Mesenchymal stem cell (in vitro differentiated cells and primary cell): ENCODE data around the gene LMBR1.
"Not testable (repeated sequence)": the region's sequence is repeated elsewhere in the genome, so short reads cannot be mapped to it uniquely, and the experiment has no call there.

Experiments used
- DNase-seq: peaks from one replicate; pipeline ENCODE4 v3.0.0-alpha.2; 2013
- H2AFZ ChIP-seq: one replicate; pipeline ENCODE4 v1.6.1; 2013; ENCODE audit warnings: low read depth, mild to moderate bottlenecking, control low read depth, inconsistent platforms, low read length, moderate library complexity
- H2AK5ac ChIP-seq: 2 replicates; pipeline ENCODE4 v1.6.1; 2013; ENCODE audit warnings: low read length, moderate library complexity, mild to moderate bottlenecking, inconsistent platforms; ENCODE audit not compliant: severe bottlenecking
- H2BK120ac ChIP-seq: one replicate; pipeline ENCODE4 v1.6.1; 2013; ENCODE audit warnings: low read depth, mild to moderate bottlenecking, inconsistent platforms, low read length, moderate library complexity
- H2BK12ac ChIP-seq, 2 experiments: one replicate each; pipeline ENCODE4 v1.6.1; 2013; ENCODE audit warnings: inconsistent platforms in 2 of 2, low read length in 2 of 2, mild to moderate bottlenecking in 2 of 2, moderate library complexity in 2 of 2, control low read depth in 1 of 2
- H2BK15ac ChIP-seq: one replicate; pipeline ENCODE4 v1.6.1; 2013; ENCODE audit warnings: mild to moderate bottlenecking, low read depth, inconsistent platforms; ENCODE audit not compliant: poor library complexity, severe bottlenecking
- H2BK5ac ChIP-seq: 2 replicates; pipeline ENCODE4 v1.6.1; 2013; ENCODE audit warnings: low read depth, mild to moderate bottlenecking, low read length, control low read depth, inconsistent platforms; ENCODE audit not compliant: poor library complexity, severe bottlenecking
- H3K14ac ChIP-seq, 2 experiments: one replicate each; pipeline ENCODE4 v1.6.1; 2013; ENCODE audit warnings: inconsistent platforms in 2 of 2, low read length in 2 of 2, control low read depth in 1 of 2, mild to moderate bottlenecking in 1 of 2, moderate library complexity in 1 of 2
- H3K18ac ChIP-seq, 2 experiments: one replicate each; pipeline ENCODE4 v1.6.1; 2013; ENCODE audit warnings: inconsistent platforms in 2 of 2, low read length in 2 of 2, control low read depth in 1 of 2, low read depth in 1 of 2, mild to moderate bottlenecking in 1 of 2
- H3K23ac ChIP-seq, 2 experiments: one replicate each; pipeline ENCODE4 v1.6.1; 2013; ENCODE audit warnings: inconsistent platforms in 2 of 2, low read length in 2 of 2, mild to moderate bottlenecking in 2 of 2, moderate library complexity in 2 of 2, control low read depth in 1 of 2
- H3K27ac ChIP-seq: 2 replicates; pipeline ENCODE4 v1.5.1; 2013; ENCODE audit warnings: mild to moderate bottlenecking, moderate library complexity, low read length, control low read depth, inconsistent platforms; ENCODE audit not compliant: poor library complexity, severe bottlenecking
- H3K27me3 ChIP-seq, 2 experiments: 2 replicates each; pipeline versions ENCODE4 v1.6.1 to v1.7.0; 2013; ENCODE audit warnings: low read length in 2 of 2, mild to moderate bottlenecking in 2 of 2, moderate library complexity in 2 of 2, control low read depth in 1 of 2, inconsistent platforms in 1 of 2; ENCODE audit not compliant: control insufficient read depth in 1 of 2, insufficient read depth in 1 of 2
- H3K36me3 ChIP-seq, 2 experiments: 2 replicates each; pipeline versions ENCODE4 v1.6.1 to v1.7.0; 2013; ENCODE audit warnings: low read length in 2 of 2, control low read depth in 1 of 2, inconsistent platforms in 1 of 2, low read depth in 1 of 2, mild to moderate bottlenecking in 1 of 2; ENCODE audit not compliant: insufficient read depth in 2 of 2, control insufficient read depth in 1 of 2
- H3K4ac ChIP-seq, 2 experiments: one replicate each; pipeline ENCODE4 v1.6.1; 2013; ENCODE audit warnings: inconsistent platforms in 2 of 2, low read length in 2 of 2, mild to moderate bottlenecking in 2 of 2, moderate library complexity in 2 of 2, control low read depth in 1 of 2, low read depth in 1 of 2
- H3K4me1 ChIP-seq: 2 replicates; pipeline ENCODE4 v1.6.1; 2013; ENCODE audit warnings: low read depth, low read length, control low read depth; ENCODE audit not compliant: control insufficient read depth, insufficient read depth
- H3K4me2 ChIP-seq: 2 replicates; pipeline ENCODE4 v1.6.1; 2013; ENCODE audit warnings: low read length, mild to moderate bottlenecking, inconsistent platforms; ENCODE audit not compliant: poor library complexity, severe bottlenecking
- H3K4me3 ChIP-seq, 2 experiments: 2 replicates each; pipeline versions ENCODE4 v1.5.1 to v1.7.0; 2013; ENCODE audit warnings: low read length in 2 of 2, mild to moderate bottlenecking in 2 of 2, control low read depth in 1 of 2, low read depth in 1 of 2; ENCODE audit not compliant: insufficient read depth in 1 of 2
- H3K79me1 ChIP-seq: replicated peaks from 2 replicates; pipeline ENCODE4 v1.6.1; 2013; ENCODE audit warnings: mild to moderate bottlenecking, control low read depth, low read length, inconsistent platforms; ENCODE audit not compliant: poor library complexity, severe bottlenecking
- H3K9ac ChIP-seq: 2 replicates; pipeline ENCODE4 v1.7.0; 2013; ENCODE audit warnings: mild to moderate bottlenecking, low read length, moderate library complexity
- H3K9me3 ChIP-seq: 2 replicates; pipeline ENCODE4 v1.7.0; 2013; ENCODE audit warnings: mild to moderate bottlenecking, low read length; ENCODE audit not compliant: control insufficient read depth
- H4K8ac ChIP-seq: one replicate; pipeline ENCODE4 v1.6.1; 2013; ENCODE audit warnings: inconsistent platforms, mild to moderate bottlenecking, low read length, moderate library complexity
- H4K91ac ChIP-seq: one replicate; pipeline ENCODE4 v1.6.1; 2013; ENCODE audit warnings: mild to moderate bottlenecking, low read length, inconsistent platforms
- WGBS: methylation state at CpG from one replicate; pipeline ENCODE4 v1.1.7; 2013; ENCODE audit warnings: mixed read lengths; 5-methylcytosine and 5-hydroxymethylcytosine counted together

The LMBR1 gene

GRCh38 chr7:156651474-156651873 is 241.5 kb downstream of the LMBR1 start:
- no peak for DNase-seq
- H2BK15ac ChIP-seq = no peak overlapping the region

GRCh38 chr7:156650042-156650441 is 242.9 kb downstream of the LMBR1 start:
- Histone ChIP-seq H3K4me3 (no peak overlapping the region), H2AFZ (no peak overlapping the region), H2BK15ac (no peak overlapping the region), H3K4me2 (no peak overlapping the region), H3K9me3 (no peaks in the 10 kb centered on the region), H3K18ac (no peak overlapping the region), H3K14ac (no peak overlapping the region), H3K4ac (no peak overlapping the region), H3K23ac (no peak overlapping the region), H2BK120ac (no peak overlapping the region), H4K8ac (no peak overlapping the region), H3K27me3 (no peaks in the 10 kb centered on the region), H2BK12ac (no peak overlapping the region), H3K4me1 (peaks cover 4% of the 10 kb centered on the region), H3K9ac (no peak overlapping the region), H3K36me3 (no peaks in the 10 kb centered on the region), H3K79me1 (no peaks in the 10 kb centered on the region), H2AK5ac (no peak overlapping the region), H4K91ac (no peak overlapping the region), H2BK5ac (no peak overlapping the region), H3K27ac (no peak overlapping the region)
- 80% methylated on average over 9 of the region's 9 CpGs for WGBS
- peak; percentile 16 for DNase-seq

More at GRCh38 chr7:156651474-156651873, 241.5 kb downstream of the LMBR1 start:
- H2BK120ac ChIP-seq = no peak overlapping the region
- no peak overlapping the region for H3K4ac ChIP-seq
- WGBS = 68% methylated on average over 2 of the region's 4 CpGs
- no peak overlapping the region for H2BK5ac ChIP-seq
- no peaks in the 10 kb centered on the region for H3K27me3 ChIP-seq
- no peaks in the 10 kb centered on the region for H3K9me3 ChIP-seq
- H2AFZ ChIP-seq = no peak overlapping the region
- no peak overlapping the region for H3K4me2 ChIP-seq
- H2BK12ac ChIP-seq = no peak overlapping the region
- H3K4me3 ChIP-seq = no peak overlapping the region
- H3K79me1 ChIP-seq = no peaks in the 10 kb centered on the region
- no peak overlapping the region for H3K18ac ChIP-seq
- no peak overlapping the region for H2AK5ac ChIP-seq
- H3K23ac ChIP-seq = no peak overlapping the region
- no peak overlapping the region for H4K8ac ChIP-seq
- H3K9ac ChIP-seq = no peak overlapping the region
- no peak overlapping the region for H3K27ac ChIP-seq
- H3K36me3 ChIP-seq = no peaks in the 10 kb centered on the region
- peaks cover 4% of the 10 kb centered on the region for H3K4me1 ChIP-seq
- no peak overlapping the region for H3K14ac ChIP-seq
- no peak overlapping the region for H4K91ac ChIP-seq

GRCh38 chr7:156647330-156647729 is 245.7 kb downstream of the LMBR1 start:
- not testable (repeated sequence) for H2BK5ac ChIP-seq, H3K4me2 ChIP-seq, DNase-seq, H3K4me3 ChIP-seq, H2AK5ac ChIP-seq, H3K4ac ChIP-seq, H2BK120ac ChIP-seq, H2AFZ ChIP-seq, H3K27ac ChIP-seq, H2BK15ac ChIP-seq, H3K9me3 ChIP-seq, H4K8ac ChIP-seq, H2BK12ac ChIP-seq, H3K14ac ChIP-seq, H3K79me1 ChIP-seq, H3K27me3 ChIP-seq, H3K9ac ChIP-seq, H3K4me1 ChIP-seq, H3K23ac ChIP-seq, H3K18ac ChIP-seq, H4K91ac ChIP-seq, H3K36me3 ChIP-seq
- 90% methylated on average over 2 of the region's 5 CpGs for WGBS

- Histone ChIP-seq H3K23ac (no peak overlapping the region), H3K4ac (no peak overlapping the region), H3K4me1 (peaks cover 9% of the 10 kb centered on the region), H2AFZ (no peak overlapping the region), H3K9me3 (no peaks in the 10 kb centered on the region), H3K18ac (no peak overlapping the region), H3K9ac (no peak overlapping the region), H2BK15ac (no peak overlapping the region), H3K79me1 (peaks cover 16% of the 10 kb centered on the region), H3K4me2 (no peak overlapping the region), H2AK5ac (no peak overlapping the region), H2BK5ac (no peak overlapping the region), H4K8ac (no peak overlapping the region), H3K27me3 (no peaks in the 10 kb centered on the region), H3K27ac (no peak overlapping the region), H2BK120ac (no peak overlapping the region), H3K14ac (no peak overlapping the region), H3K36me3 (no peaks in the 10 kb centered on the region), H4K91ac (no peak overlapping the region), H2BK12ac (no peak overlapping the region), H3K4me3 (no peak overlapping the region)
- DNase-seq = no peak
- 90% methylated on average over 13 of the region's 13 CpGs for WGBS
These were observed 250.5 kb downstream of the LMBR1 start for GRCh38 chr7:156642306-156643045.
